Liver (tissue), 9 donors: ENCODE results near the gene STYXL2. TPM values are rescaled to one million over a fixed set of nuclear protein-coding genes. Genes with fewer than 3 reads are reported as not detected.

Experiments used
- DNase-seq: peaks from one replicate; pipeline ENCODE4 v3.0.0-alpha.2; 2017; ENCODE audit warnings: low spot score
- H3K27ac ChIP-seq, 2 donors: one replicate each; pipeline ENCODE4 v1.7.0; 2013; ENCODE audit warnings: inconsistent platforms in 2 of 2, low read length in 2 of 2, control low read depth in 1 of 2, low read depth in 1 of 2, mild to moderate bottlenecking in 1 of 2
- H3K27me3 ChIP-seq, 4 donors: one replicate each; pipeline versions ENCODE4 v1.6.1 to v1.7.0; 2013; ENCODE audit warnings: low read length in 3 of 4, inconsistent platforms in 1 of 4, mild to moderate bottlenecking in 1 of 4, moderate library complexity in 1 of 4; ENCODE audit not compliant: control insufficient read depth in 4 of 4, insufficient read depth in 4 of 4
- H3K36me3 ChIP-seq, 4 donors: one replicate each; pipeline versions ENCODE4 v1.6.1 to v1.7.0; 2013; ENCODE audit warnings: low read length in 3 of 4, mild to moderate bottlenecking in 3 of 4, low read depth in 1 of 4, moderate library complexity in 1 of 4; ENCODE audit not compliant: control insufficient read depth in 4 of 4, insufficient read depth in 3 of 4
- H3K4me1 ChIP-seq, 4 donors: one replicate each; pipeline versions ENCODE4 v1.6.1 to v1.7.0; 2013; ENCODE audit warnings: low read length in 3 of 4, mild to moderate bottlenecking in 3 of 4, moderate library complexity in 1 of 4; ENCODE audit not compliant: control insufficient read depth in 4 of 4, insufficient read depth in 4 of 4
- H3K4me3 ChIP-seq, 3 donors: one replicate each; pipeline versions ENCODE4 v1.6.1 to v1.7.0; 2013; ENCODE audit warnings: low read length in 3 of 3, control low read depth in 1 of 3, low read depth in 1 of 3, mild to moderate bottlenecking in 1 of 3
- H3K9ac ChIP-seq, 2 donors: one replicate each; pipeline ENCODE4 v1.7.0; 2013; ENCODE audit warnings: low read length in 2 of 2, mild to moderate bottlenecking in 2 of 2, moderate library complexity in 2 of 2, control low read depth in 1 of 2, low read depth in 1 of 2
- H3K9me3 ChIP-seq, 4 donors: one replicate each; pipeline versions ENCODE4 v1.6.1 to v1.7.0; 2013; ENCODE audit warnings: low read length in 3 of 4; ENCODE audit not compliant: control insufficient read depth in 4 of 4
- CTCF ChIP-seq: fragments of 150-350 bp; IDR thresholded peaks from 2 replicates; pipeline ENCODE4 v1.5.1; 2017; ENCODE audit warnings: improper control_type of control experiment, low read depth, low read length; ENCODE audit not compliant: missing input control
- EGR1 ChIP-seq, 2 donors: IDR thresholded peaks; 2 replicates each; pipeline ENCODE4 v1.6.1; 2016 to 2018; ENCODE audit warnings: antibody characterized with exemption in 2 of 2, low read depth in 2 of 2
- FOXA2 ChIP-seq: IDR thresholded peaks from 2 replicates; pipeline ENCODE4 v1.6.1; 2016; ENCODE audit warnings: antibody characterized with exemption
- GABPA ChIP-seq, 2 donors: IDR thresholded peaks in 1 of 2; conservative IDR thresholded peaks in 1 of 2; 2 replicates each; pipeline ENCODE4 v1.6.1; 2016; ENCODE audit warnings: antibody characterized with exemption in 2 of 2, mild to moderate bottlenecking in 1 of 2, moderate library complexity in 1 of 2
- HNF4G ChIP-seq: IDR thresholded peaks from 2 replicates; pipeline ENCODE4 v1.6.1; 2016; ENCODE audit warnings: antibody characterized with exemption
- NR2F2 ChIP-seq: IDR thresholded peaks from 2 replicates; pipeline ENCODE4 v1.6.1; 2016; ENCODE audit warnings: antibody characterized with exemption
- REST ChIP-seq: IDR thresholded peaks from 2 replicates; pipeline ENCODE4 v1.6.1; 2016; ENCODE audit warnings: antibody characterized with exemption, mild to moderate bottlenecking
- SP1 ChIP-seq: IDR thresholded peaks from 2 replicates; pipeline ENCODE4 v1.6.1; 2018; ENCODE audit warnings: antibody characterized with exemption, mild to moderate bottlenecking
- TAF1 ChIP-seq: conservative IDR thresholded peaks from 2 replicates; pipeline ENCODE4 v1.6.1; 2016; ENCODE audit warnings: antibody characterized with exemption, mild to moderate bottlenecking
- YY1 ChIP-seq: IDR thresholded peaks from 2 replicates; pipeline ENCODE4 v1.6.1; 2016; ENCODE audit warnings: antibody characterized with exemption, mild to moderate bottlenecking
- ZBTB33 ChIP-seq: IDR thresholded peaks from 2 replicates; pipeline ENCODE4 v1.6.1; 2016; ENCODE audit warnings: antibody characterized with exemption
- WGBS: extraction: QIAGEN DNeasy Blood & Tissue Kit; methylation state at CpG from one replicate; pipeline ENCODE4 v1.1.7; 2013; 5-methylcytosine and 5-hydroxymethylcytosine counted together
- polyA plus RNA-seq, 2 donors: library from polyadenylated mRNA; stranded (reverse) in 1 of 2; unstranded in 1 of 2; fragments of 200-250 nt in 1 of 2; fragments of >200 nt in 1 of 2; fragmentation: Nextera tagmentation in 1 of 2; extraction: Ambion mirVana in 1 of 2; gene quantifications; one replicate each; pipeline versions ENCODE4 v1.2.1 to v1.2.3, GENCODE V29; 2013 to 2015
- total RNA-seq, 2 donors: library from RNA; depleted of rRNA; stranded (reverse); fragments of >200 nt; gene quantifications; one replicate each; pipeline ENCODE4 v1.2.3, GENCODE V29; 2014
- donor health status: healthy.
- donor health status: healthy.
- donor health status: healthy.
- donor health status: healthy.
- donor health status: healthy.

STYXL2 gene
- total and polyA plus RNA-seq, 4 donors, result 0.28 TPM; not detected in 3

GRCh38 chr1:167121375-167122120 is 27.7 kb downstream of the STYXL2 start (continued):
- no peak for TF ChIP-seq YY1

GRCh38 chr1:167122121-167122480 is 28.2 kb downstream of the STYXL2 start:
- Histone ChIP-seq H3K9ac (no peak overlapping the region), H3K9me3 (no peaks in the 10 kb centered on the region), H3K27ac (no peak overlapping the region), H3K36me3 (no peaks in the 10 kb centered on the region), H3K4me3 (no peak overlapping the region), H3K4me1 (peaks cover 3 to 9% (median 5%) of the 10 kb centered on the region in 4 donors), H3K27me3 (peaks cover 0 to 8% (median under 1%) of the 10 kb centered on the region in 4 donors)
- TF ChIP-seq NR2F2, result no peak
- no peak for TF ChIP-seq TAF1
- TF ChIP-seq GABPA (IDR thresholded peaks at IDR 0.05 in 1 of 2, conservative IDR thresholded peaks at IDR 0.05 in 1 of 2), result no peak
- TF ChIP-seq REST, result no peak
- no peak for TF ChIP-seq SP1
- 73% methylated on average over 5 of the region's 5 CpGs for WGBS
- no peak for DNase-seq

- peaks cover 3 to 9% (median 5%) of the 10 kb centered on the region in 4 donors for H3K4me1 ChIP-seq
- H3K27me3 ChIP-seq, result peaks cover 0 to 8% (median under 1%) of the 10 kb centered on the region in 4 donors
- no peak overlapping the region for H3K4me3 ChIP-seq
- H3K9ac ChIP-seq, result no peak overlapping the region
- no peak for DNase-seq
- no peaks in the 10 kb centered on the region for H3K36me3 ChIP-seq
- WGBS, result 89% methylated on average over 4 of the region's 4 CpGs
- no peaks in the 10 kb centered on the region for H3K9me3 ChIP-seq
- TF ChIP-seq TAF1 (no peak), ZBTB33 (no peak), NR2F2 (no peak), HNF4G (no peak), EGR1 (IDR thresholded peaks at IDR 0.05; ENCODE audit: low read depth in 2 of 2) (no peak), GABPA (IDR thresholded peaks at IDR 0.05 in 1 of 2, conservative IDR thresholded peaks at IDR 0.05 in 1 of 2) (no peak), FOXA2 (no peak), YY1 (no peak), CTCF (no peak)
- no peak overlapping the region for H3K27ac ChIP-seq
Measured at GRCh38 chr1:167122568-167122967, 28.7 kb downstream of the STYXL2 start.
